PC-3 (cell line): ENCODE data around the gene MYO1A. TPM values are rescaled to one million over a fixed set of nuclear protein-coding genes. Genes with fewer than 3 reads are reported as not detected.

Experiments
- ATAC-seq: fragments of 200-7000 bp; cut with Tn5 transposase; 2 replicates; pipeline ENCODE4 v1.9.1; 2020; ENCODE audit warnings: mild to moderate bottlenecking, moderate library complexity
- BruUV-seq: library from RNA; stranded (reverse); fragments of 400-500 nt; replicated peaks from 2 replicates; lab custom pipeline; 2021; lab: Mats Ljungman, UMichigan
- CTCF ChIA-PET: fragments of 300-600 bp; sonication (Branson Sonifier 250); formaldehyde crosslinking; loops from one replicate; lab custom pipeline; 2022; ENCODE audit warnings: antibody characterized with exemption; lab: Charles Lee
- POLR2A ChIA-PET: fragments of 300-600 bp; sonication (Branson Sonifier 250); formaldehyde crosslinking; loops from one replicate; lab custom pipeline; 2022; ENCODE audit warnings: antibody characterized with exemption; ENCODE audit not compliant: unreplicated experiment; lab: Charles Lee
- DNase-seq: peaks from one replicate; pipeline ENCODE4 v3.0.0-alpha.2; 2015
- H2AFZ ChIP-seq: fragments of 300-600 bp; sonication (generic); 2 replicates; pipeline ENCODE4 v1.6.0; 2016; ENCODE audit warnings: antibody characterized with exemption, low read length
- H3F3A ChIP-seq: fragments of 300-600 bp; sonication (generic); one replicate; pipeline ENCODE4 v1.6.0; 2017; ENCODE audit warnings: antibody characterized with exemption, low read length, control low read depth, mild to moderate bottlenecking; ENCODE audit not compliant: unreplicated experiment
- H3K27ac ChIP-seq: fragments of 300-600 bp; sonication (generic); 2 replicates; pipeline ENCODE4 v1.5.1; 2016; ENCODE audit warnings: mild to moderate bottlenecking, low read length
- H3K27me3 ChIP-seq: fragments of 300-600 bp; sonication (generic); 2 replicates; pipeline ENCODE4 v1.6.1; 2016; ENCODE audit warnings: low read length, mixed read lengths
- H3K36me3 ChIP-seq: fragments of 300-600 bp; sonication (generic); 2 replicates; pipeline ENCODE4 v1.6.1; 2016; ENCODE audit warnings: low read depth, mixed run types, low read length, mixed read lengths
- H3K4me1 ChIP-seq: fragments of 300-600 bp; sonication (generic); 2 replicates; pipeline ENCODE4 v1.5.1; 2016; ENCODE audit warnings: low read length; ENCODE audit not compliant: insufficient read depth
- H3K4me2 ChIP-seq: fragments of 300-600 bp; sonication (generic); 2 replicates; pipeline ENCODE4 v1.6.0; 2016; ENCODE audit warnings: low read length
- H3K4me3 ChIP-seq: fragments of 300-600 bp; sonication (generic); 2 replicates; pipeline ENCODE4 v1.5.1; 2016; ENCODE audit warnings: mild to moderate bottlenecking, low read length, mixed read lengths
- H3K79me2 ChIP-seq: fragments of 300-600 bp; sonication (generic); 2 replicates; pipeline ENCODE4 v1.6.1; 2017; ENCODE audit warnings: low read length, mixed read lengths
- H3K9ac ChIP-seq: fragments of 300-600 bp; sonication (generic); 2 replicates; pipeline ENCODE4 v1.6.0; 2016; ENCODE audit warnings: mild to moderate bottlenecking, low read length
- H3K9me2 ChIP-seq: fragments of 300-600 bp; sonication (generic); replicated peaks from 2 replicates; pipeline ENCODE4 v1.6.1; 2016; ENCODE audit warnings: mixed run types, low read length, mixed read lengths
- H3K9me3 ChIP-seq: fragments of 300-600 bp; sonication (generic); 2 replicates; pipeline ENCODE4 v1.6.1; 2016; ENCODE audit warnings: low read length, mixed read lengths
- H4K20me1 ChIP-seq: fragments of 300-600 bp; sonication (generic); 2 replicates; pipeline ENCODE4 v1.6.1; 2016; ENCODE audit warnings: low read length, mixed read lengths
- EZH2 ChIP-seq: fragments of 300-600 bp; sonication (generic); IDR thresholded peaks from one replicate; pipeline ENCODE4 v1.6.1; 2017; ENCODE audit warnings: antibody characterized with exemption, mild to moderate bottlenecking, low read length; ENCODE audit not compliant: unreplicated experiment
- EZH2phosphoT487 ChIP-seq: fragments of 300-600 bp; sonication (generic); IDR thresholded peaks from 2 replicates; pipeline ENCODE4 v1.6.1; 2018; ENCODE audit warnings: mild to moderate bottlenecking, antibody characterized with exemption, low read length, borderline replicate concordance
- intact Hi-C: fragments of 100-400 bp; cut with micrococcal nuclease; formaldehyde crosslinking; loops from 2 replicates; pipeline ENCODE4 v1.9.0; 2023
- total RNA-seq: library from RNA; depleted of rRNA; stranded (reverse); fragments of >200 nt; gene quantifications from 2 replicates; pipeline ENCODE4 v1.2.3, GENCODE V29; 2014
- TF ChIP-seq, protein P1 (sequence below): fragments of 300-600 bp; sonication (generic); conservative IDR thresholded peaks from 2 replicates; pipeline ENCODE4 v1.5.1; 2017; ENCODE audit warnings: antibody characterized with exemption, low read depth, mild to moderate bottlenecking, low read length

Gene MYO1A
- total RNA-seq, 1 experiment from 2014 or later, result not detected

- Histone ChIP-seq H3K9me3 (no peaks in the 10 kb centered on the region), H3K27me3 (no peaks in the 10 kb centered on the region), H3K9ac (no peak overlapping the region), H4K20me1 (no peaks in the 10 kb centered on the region), H3K27ac (no peak overlapping the region), H3F3A (no peaks in the 10 kb centered on the region), H3K79me2 (peaks cover 13% of the 10 kb centered on the region; the same call in 1 of the 2 replicates), H3K4me2 (no peak overlapping the region), H3K4me1 (peaks cover 12% of the 10 kb centered on the region), H3K36me3 (0 out of 2 replicates have a peak, but pooled peaks cover 3% of the 10 kb centered on the region), H3K9me2 (no peaks in the 10 kb centered on the region), H2AFZ (no peak overlapping the region), H3K4me3 (no peak overlapping the region)
- ChIA-PET CTCF (no interaction called here), POLR2A (no interaction called here)
- DNase-seq, result no peak
- TF ChIP-seq, protein P1, sequence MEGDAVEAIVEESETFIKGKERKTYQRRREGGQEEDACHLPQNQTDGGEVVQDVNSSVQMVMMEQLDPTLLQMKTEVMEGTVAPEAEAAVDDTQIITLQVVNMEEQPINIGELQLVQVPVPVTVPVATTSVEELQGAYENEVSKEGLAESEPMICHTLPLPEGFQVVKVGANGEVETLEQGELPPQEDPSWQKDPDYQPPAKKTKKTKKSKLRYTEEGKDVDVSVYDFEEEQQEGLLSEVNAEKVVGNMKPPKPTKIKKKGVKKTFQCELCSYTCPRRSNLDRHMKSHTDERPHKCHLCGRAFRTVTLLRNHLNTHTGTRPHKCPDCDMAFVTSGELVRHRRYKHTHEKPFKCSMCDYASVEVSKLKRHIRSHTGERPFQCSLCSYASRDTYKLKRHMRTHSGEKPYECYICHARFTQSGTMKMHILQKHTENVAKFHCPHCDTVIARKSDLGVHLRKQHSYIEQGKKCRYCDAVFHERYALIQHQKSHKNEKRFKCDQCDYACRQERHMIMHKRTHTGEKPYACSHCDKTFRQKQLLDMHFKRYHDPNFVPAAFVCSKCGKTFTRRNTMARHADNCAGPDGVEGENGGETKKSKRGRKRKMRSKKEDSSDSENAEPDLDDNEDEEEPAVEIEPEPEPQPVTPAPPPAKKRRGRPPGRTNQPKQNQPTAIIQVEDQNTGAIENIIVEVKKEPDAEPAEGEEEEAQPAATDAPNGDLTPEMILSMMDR, result no peak
- TF ChIP-seq EZH2, result no peak
- TF ChIP-seq EZH2phosphoT487, result no peak
- BruUV-seq, result no TSS peak
- ATAC-seq, result no peak
- intact Hi-C loops, result no loop called here
These were observed 53.0 kb downstream of the MYO1A start for GRCh38 chr12:56996793-56997545.

DNA sequence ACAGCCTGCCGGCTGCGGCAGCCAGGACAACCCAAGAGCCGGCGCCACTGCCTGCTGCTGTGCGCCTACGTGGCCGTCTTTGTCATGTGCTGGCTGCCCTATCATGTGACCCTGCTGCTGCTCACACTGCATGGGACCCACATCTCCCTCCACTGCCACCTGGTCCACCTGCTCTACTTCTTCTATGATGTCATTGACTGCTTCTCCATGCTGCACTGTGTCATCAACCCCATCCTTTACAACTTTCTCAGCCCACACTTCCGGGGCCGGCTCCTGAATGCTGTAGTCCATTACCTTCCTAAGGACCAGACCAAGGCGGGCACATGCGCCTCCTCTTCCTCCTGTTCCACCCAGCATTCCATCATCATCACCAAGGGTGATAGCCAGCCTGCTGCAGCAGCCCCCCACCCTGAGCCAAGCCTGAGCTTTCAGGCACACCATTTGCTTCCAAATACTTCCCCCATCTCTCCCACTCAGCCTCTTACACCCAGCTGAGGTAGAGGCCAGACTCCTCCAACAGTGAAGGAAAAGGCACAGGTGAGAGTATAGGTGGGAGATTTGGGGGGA lies 53.9 kb downstream of the MYO1A start:
- no peak for ATAC-seq
- Histone ChIP-seq H3K9me2 (no peaks in the 10 kb centered on the region), H3K4me3 (no peak overlapping the region), H3K36me3 (0 out of 2 replicates have a peak, but pooled peaks cover 3% of the 10 kb centered on the region), H3K4me1 (peaks cover 7% of the 10 kb centered on the region; the same call in 1 of the 2 replicates), H2AFZ (no peak overlapping the region), H3K9ac (no peak overlapping the region), H3F3A (no peaks in the 10 kb centered on the region), H3K79me2 (0 out of 2 replicates have a peak, but pooled peaks cover 9% of the 10 kb centered on the region), H4K20me1 (no peaks in the 10 kb centered on the region), H3K27ac (no peak overlapping the region), H3K9me3 (no peaks in the 10 kb centered on the region), H3K27me3 (no peaks in the 10 kb centered on the region), H3K4me2 (no peak overlapping the region)
- no TSS peak for BruUV-seq
- DNase-seq, result no peak
- POLR2A ChIA-PET, result no interaction called here
- intact Hi-C loops, result no loop called here
- CTCF ChIA-PET, result no interaction called here
- no peak for TF ChIP-seq EZH2phosphoT487
- no peak for TF ChIP-seq EZH2
- TF ChIP-seq, protein P1, result no peak
